ENCODE results near the gene SPPL2C. TPM values are rescaled to one million over a fixed set of nuclear protein-coding genes. Genes with fewer than 3 reads are reported as not detected.

Gene SPPL2C
- total RNA-seq, 4 donors from 2014 or later, result not detected

DNA sequence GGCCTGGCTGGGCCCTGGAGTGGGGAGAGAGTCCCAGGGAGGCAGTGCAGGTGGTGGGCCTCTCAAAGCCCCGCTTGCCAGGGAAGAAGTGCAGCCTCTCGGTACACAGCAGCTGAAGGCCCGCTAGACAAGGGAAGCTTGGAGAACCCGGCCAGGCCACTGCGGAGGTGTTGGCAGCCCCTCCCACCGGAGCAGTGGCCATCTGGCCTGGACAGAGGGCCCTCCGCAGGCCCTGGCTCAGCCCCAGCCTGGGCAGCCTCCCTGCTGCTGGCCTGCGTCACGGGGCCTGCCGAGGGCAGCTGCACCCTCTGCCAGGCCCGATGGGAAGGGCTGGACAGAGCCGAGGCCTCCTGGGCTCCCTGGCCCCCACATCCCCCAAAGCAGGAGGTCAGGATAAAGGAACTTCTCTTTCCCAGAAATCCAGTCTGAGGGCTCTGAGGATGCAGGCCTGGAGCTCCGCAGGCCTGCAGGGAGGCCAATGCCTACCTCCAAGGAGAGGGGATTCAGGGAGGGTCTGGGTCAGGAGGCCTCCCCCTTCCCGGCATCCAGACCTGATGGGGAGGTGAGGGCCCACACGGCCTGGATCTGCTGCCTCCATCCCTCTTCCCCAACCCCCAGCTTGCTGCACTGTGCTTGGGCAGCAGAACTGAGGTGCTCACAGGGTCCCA is 4.3 kb downstream of the SPPL2C start:
- H3K4me3 ChIP-seq, result no peak overlapping the region
- H3K9me3 ChIP-seq, result no peaks in the 10 kb centered on the region
- H3K4me1 ChIP-seq, result peaks cover 0 to 4% (median 0%) of the 10 kb centered on the region in 3 donors
- H3K36me3 ChIP-seq, result no peaks in the 10 kb centered on the region
- TF ChIP-seq, protein P1, sequence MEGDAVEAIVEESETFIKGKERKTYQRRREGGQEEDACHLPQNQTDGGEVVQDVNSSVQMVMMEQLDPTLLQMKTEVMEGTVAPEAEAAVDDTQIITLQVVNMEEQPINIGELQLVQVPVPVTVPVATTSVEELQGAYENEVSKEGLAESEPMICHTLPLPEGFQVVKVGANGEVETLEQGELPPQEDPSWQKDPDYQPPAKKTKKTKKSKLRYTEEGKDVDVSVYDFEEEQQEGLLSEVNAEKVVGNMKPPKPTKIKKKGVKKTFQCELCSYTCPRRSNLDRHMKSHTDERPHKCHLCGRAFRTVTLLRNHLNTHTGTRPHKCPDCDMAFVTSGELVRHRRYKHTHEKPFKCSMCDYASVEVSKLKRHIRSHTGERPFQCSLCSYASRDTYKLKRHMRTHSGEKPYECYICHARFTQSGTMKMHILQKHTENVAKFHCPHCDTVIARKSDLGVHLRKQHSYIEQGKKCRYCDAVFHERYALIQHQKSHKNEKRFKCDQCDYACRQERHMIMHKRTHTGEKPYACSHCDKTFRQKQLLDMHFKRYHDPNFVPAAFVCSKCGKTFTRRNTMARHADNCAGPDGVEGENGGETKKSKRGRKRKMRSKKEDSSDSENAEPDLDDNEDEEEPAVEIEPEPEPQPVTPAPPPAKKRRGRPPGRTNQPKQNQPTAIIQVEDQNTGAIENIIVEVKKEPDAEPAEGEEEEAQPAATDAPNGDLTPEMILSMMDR (IDR thresholded peaks at IDR 0.05), result no peak
- TF ChIP-seq EP300 (IDR thresholded peaks at IDR 0.05) (no peak), POLR2A (IDR thresholded peaks at IDR 0.05) (no peak), POLR2AphosphoS5 (IDR thresholded peaks at IDR 0.05) (no peak)
- no peak for ATAC-seq
- no peak overlapping the region for H3K27ac ChIP-seq
- H3K27me3 ChIP-seq, result peaks cover 62% of the 10 kb centered on the region
- WGBS, 2 donors (ENCODE audit: low coverage in 1 of 2), result 62% methylated on average over 4 of the region's 15 CpGs; no CpG with 5 or more reads in 1 of the 2 donors

DNA sequence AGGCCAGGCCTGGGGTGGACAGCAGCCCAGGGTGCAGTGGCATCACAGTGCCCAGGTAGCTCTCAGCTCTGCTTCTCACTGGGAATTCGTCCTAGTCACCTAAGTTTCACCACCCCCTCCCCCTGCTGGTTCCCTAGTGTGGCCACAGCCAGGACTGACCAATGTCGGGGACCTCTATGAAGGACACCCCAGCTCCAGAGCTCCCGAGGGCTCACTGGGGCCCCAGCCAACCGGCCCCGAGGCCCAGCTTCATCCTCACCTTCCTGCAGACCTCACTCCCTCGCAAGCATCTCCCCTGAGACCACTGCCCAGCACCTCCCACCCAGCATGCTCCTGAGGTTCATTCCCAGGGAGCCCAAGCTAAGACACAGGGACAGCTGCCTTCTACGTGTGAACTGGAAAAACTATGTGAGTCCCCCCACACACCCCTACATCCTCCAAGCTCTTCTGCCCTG is 4.9 kb downstream of the SPPL2C start:
- Histone ChIP-seq H3K4me1 (peaks cover 0 to 4% (median 0%) of the 10 kb centered on the region in 3 donors), H3K4me3 (no peak overlapping the region), H3K9me3 (no peaks in the 10 kb centered on the region), H3K27ac (no peak overlapping the region), H3K36me3 (no peaks in the 10 kb centered on the region), H3K27me3 (peaks cover 67% of the 10 kb centered on the region)
- no peak for ATAC-seq
- TF ChIP-seq, protein P1 (IDR thresholded peaks at IDR 0.05), result no peak
- TF ChIP-seq POLR2A (IDR thresholded peaks at IDR 0.05) (no peak), EP300 (IDR thresholded peaks at IDR 0.05) (no peak), POLR2AphosphoS5 (IDR thresholded peaks at IDR 0.05) (no peak)
- 80% methylated on average over 2 of the region's 7 CpGs; no CpG with 5 or more reads in 1 of the 2 donors for WGBS, 2 donors (ENCODE audit: low coverage in 1 of 2)

DNA sequence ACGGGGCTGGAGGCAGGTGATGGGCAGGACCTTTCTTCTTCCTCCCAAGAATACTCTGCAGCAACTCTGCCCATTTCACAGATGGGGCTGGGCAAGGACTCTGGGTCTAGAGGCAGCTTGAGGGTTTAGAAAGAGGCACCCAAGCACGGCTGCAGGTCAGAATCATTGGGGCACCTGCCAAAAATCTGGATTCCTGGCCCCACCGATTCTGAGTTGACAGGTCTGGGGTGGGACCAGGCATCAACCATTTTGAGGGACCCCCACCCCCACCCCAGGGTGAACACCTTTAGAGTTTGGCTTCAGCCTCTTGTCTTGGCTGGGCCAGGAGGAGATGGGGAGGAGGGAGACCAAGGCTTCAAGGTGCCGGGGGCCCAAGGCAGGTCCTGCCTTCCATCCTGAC is 5.3 kb downstream of the SPPL2C start:
- no peak for ATAC-seq
- peaks cover 0 to 4% (median 0%) of the 10 kb centered on the region in 3 donors for H3K4me1 ChIP-seq

DNA sequence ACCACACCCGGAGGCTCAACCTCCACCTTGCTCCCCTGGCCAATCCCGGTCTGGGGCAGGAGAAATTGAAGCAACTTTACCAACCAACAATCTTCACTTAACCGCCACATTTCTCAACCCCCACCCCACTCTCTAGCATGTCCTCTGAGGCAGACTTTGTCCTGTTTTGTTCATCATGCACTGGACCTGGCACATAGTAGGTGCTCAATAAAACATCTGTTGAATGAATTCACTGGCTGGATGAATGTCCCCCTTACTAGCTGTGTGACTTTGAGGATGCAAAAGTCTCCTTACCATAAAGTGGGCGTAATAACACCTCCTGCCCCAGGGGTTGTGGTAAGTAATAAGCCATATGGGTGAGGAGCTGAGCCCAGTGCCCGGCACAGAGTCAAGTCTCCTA is 5.8 kb downstream of the SPPL2C start:
- peaks cover 73% of the 10 kb centered on the region for H3K27me3 ChIP-seq
- no peak overlapping the region for H3K27ac ChIP-seq
- no peaks in the 10 kb centered on the region for H3K36me3 ChIP-seq
- TF ChIP-seq POLR2AphosphoS5 (IDR thresholded peaks at IDR 0.05) (no peak), POLR2A (IDR thresholded peaks at IDR 0.05) (no peak)
- ATAC-seq, result no peak
- H3K4me1 ChIP-seq, result peaks cover 0 to 4% (median 0%) of the 10 kb centered on the region in 3 donors
- WGBS, 2 donors (ENCODE audit: low coverage in 1 of 2), result 87 to 89% methylated on average over 3 to 4 of the region's 5 CpGs
- H3K4me3 ChIP-seq, result no peak overlapping the region
- no peaks in the 10 kb centered on the region for H3K9me3 ChIP-seq

More for the DNA sequence above, 5.3 kb downstream of the SPPL2C start:
- no peak for TF ChIP-seq POLR2A (IDR thresholded peaks at IDR 0.05)
- TF ChIP-seq POLR2AphosphoS5 (IDR thresholded peaks at IDR 0.05), result no peak
- TF ChIP-seq, protein P1 (IDR thresholded peaks at IDR 0.05), result no peak
- no peak for TF ChIP-seq EP300 (IDR thresholded peaks at IDR 0.05)
- Histone ChIP-seq H3K27ac (no peak overlapping the region), H3K36me3 (no peaks in the 10 kb centered on the region), H3K27me3 (peaks cover 72% of the 10 kb centered on the region), H3K4me3 (no peak overlapping the region), H3K9me3 (no peaks in the 10 kb centered on the region)
- 60 to 100% methylated on average over 1 of the region's 4 CpGs for WGBS, 2 donors (ENCODE audit: low coverage in 1 of 2)

DNA sequence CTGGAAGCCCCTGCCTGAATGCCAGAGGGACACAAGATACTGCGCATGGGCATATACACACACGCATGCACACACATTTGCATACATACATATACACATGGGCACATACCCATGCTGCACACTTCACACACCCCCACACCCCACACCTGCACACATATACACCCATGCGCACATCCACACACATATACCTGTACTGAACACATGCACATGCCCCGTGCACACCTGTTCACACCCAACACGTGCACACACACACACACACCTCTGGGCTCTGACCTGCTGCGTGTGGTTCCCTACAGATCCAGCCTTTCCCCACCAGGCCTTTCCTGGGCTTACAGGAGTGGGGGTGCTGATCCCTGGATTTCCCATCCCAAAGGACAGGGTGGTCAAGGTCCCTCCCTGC is 6.3 kb downstream of the SPPL2C start:
- TF ChIP-seq, protein P1 (IDR thresholded peaks at IDR 0.05), result no peak
- TF ChIP-seq POLR2A (IDR thresholded peaks at IDR 0.05) (no peak), EP300 (IDR thresholded peaks at IDR 0.05) (no peak), POLR2AphosphoS5 (IDR thresholded peaks at IDR 0.05) (no peak)
- H3K4me1 ChIP-seq, result peaks cover 0 to 4% (median 0%) of the 10 kb centered on the region in 3 donors
- H3K27me3 ChIP-seq, result peaks cover 67% of the 10 kb centered on the region
- ATAC-seq, result no peak
- H3K4me3 ChIP-seq, result no peak overlapping the region
- 20 to 100% methylated on average over 1 of the region's 6 CpGs for WGBS, 2 donors (ENCODE audit: low coverage in 1 of 2)
- no peaks in the 10 kb centered on the region for H3K36me3 ChIP-seq
- no peaks in the 10 kb centered on the region for H3K9me3 ChIP-seq
- no peak overlapping the region for H3K27ac ChIP-seq

Data from gastroesophageal sphincter (tissue), 4 donors.